Activated CD4-positive, alpha-beta T cell treated with anti-CD3 and anti-CD28 coated beads, Interleukin-10, Interleukin-2, amounts not matched to agents 100 ng/mL and 50 ng/mL, durations not matched to agents 16 hours and 8 hours (primary cell): Measurements from ENCODE around the gene TMEM72.

Experiments used
- DNase-seq: peaks from one replicate; pipeline ENCODE4 v3.0.0-alpha.2; 2020

Gene TMEM72

GRCh38 chr10:44969854-44970253 lies 58.7 kb downstream of the TMEM72 start:
- no peak for DNase-seq

DNA sequence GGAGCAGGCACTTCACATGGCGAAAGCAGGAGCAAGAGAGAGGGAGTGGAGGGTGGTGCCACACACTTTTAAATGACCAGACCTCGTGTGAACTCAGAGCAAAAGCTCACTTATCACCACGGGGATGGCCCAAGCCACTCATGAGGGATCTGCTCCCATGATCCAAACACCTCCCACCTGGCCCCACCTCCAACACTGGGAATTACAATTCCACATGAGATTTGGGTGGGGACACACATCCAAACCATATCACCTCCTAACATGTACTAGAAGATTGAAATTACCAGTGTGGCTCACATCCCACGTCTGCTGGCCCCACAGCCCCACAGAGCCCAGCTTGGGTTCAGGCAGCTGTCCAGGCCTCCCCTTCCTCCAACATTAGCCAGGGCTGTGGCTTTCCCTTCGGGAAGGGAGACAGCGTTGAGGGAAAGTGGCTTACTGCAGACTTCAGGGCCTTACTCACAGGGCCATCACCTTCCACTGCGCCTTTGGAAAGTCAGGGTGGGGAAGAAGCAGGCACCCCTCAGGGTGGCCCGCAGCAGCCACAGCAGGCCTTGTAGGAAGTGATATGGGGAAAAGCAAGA lies 59.8 kb downstream of the TMEM72 start:
- no peak for DNase-seq

GRCh38 chr10:44971434-44971833 lies 60.3 kb downstream of the TMEM72 start:
- no peak for DNase-seq

GRCh38 chr10:44971935-44972757 lies 61.0 kb downstream of the TMEM72 start:
- DNase-seq = no peak

DNA sequence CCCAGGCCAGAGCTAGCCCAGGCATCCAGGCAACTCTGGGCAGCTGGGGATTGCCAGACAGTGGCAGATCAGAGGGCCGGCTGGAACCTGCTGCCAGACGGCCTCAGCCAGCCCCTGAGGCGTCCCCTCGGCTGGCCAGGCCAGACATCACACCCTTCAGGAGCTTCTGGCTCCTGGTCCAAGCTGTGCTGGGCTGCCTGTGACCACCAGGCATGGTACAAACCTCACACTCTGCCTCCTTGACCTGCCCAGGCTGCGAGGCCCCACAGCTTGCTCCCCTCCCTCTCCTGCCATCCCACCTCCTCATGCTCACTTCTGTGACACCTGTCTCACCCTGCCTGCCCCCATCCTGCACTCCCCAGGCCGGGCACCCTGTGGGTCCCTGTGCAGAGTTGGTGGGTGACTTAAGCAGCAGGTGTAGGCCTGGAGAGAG lies 61.8 kb downstream of the TMEM72 start:
- DNase-seq = no peak

GRCh38 chr10:44973323-44974081 lies 62.4 kb downstream of the TMEM72 start:
- no peak for DNase-seq

- no peak for DNase-seq
Measured at GRCh38 chr10:44974082-44974627, 63.0 kb downstream of the TMEM72 start.

DNA sequence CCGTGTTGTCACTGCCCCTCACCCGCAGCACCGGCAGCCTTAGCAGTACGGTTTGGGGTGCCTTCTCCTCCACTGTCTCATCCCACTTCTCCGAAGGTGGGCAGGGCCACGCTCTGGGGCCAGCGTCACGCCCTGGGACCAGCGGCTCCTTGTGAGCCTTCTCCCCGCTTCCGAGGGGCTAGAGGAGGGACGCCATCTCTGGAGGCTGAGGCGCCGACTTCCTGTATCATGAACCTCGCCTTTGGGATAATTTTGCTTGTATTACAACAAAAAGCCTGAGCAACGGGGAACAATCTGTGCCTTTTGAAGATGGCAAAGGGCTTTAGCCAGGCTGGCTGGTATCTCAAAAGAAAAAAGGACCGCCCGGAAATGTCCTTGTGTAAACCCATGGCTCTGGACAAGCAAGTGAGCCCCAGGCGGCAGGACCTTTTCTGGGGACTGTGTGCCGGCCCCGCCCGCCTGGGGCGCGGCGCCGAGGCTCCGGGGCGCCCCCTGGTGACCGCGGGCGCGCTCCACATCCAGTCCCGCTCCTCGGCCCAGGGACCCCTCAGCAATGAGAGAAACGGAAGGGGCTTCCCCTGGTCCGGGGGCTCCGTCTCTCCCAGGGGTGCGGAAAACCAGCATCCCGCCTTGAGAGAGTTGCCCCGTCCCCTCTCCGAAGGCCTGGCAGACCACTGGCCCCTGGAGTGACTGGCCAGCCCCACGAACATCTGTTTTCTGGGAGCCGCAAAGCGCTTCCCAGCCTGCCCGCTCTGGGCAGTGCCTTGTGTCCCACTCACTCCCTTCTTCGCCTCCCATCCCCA lies 63.7 kb downstream of the TMEM72 start:
- DNase-seq = peak; percentile 73

GRCh38 chr10:44975431-44976331 lies 64.5 kb downstream of the TMEM72 start:
- no peak for DNase-seq

- no peak for DNase-seq
Measured at GRCh38 chr10:44976352-44977198, 65.4 kb downstream of the TMEM72 start.

- DNase-seq = no peak
Measured at GRCh38 chr10:44977287-44978212, 66.4 kb downstream of the TMEM72 start.

DNA sequence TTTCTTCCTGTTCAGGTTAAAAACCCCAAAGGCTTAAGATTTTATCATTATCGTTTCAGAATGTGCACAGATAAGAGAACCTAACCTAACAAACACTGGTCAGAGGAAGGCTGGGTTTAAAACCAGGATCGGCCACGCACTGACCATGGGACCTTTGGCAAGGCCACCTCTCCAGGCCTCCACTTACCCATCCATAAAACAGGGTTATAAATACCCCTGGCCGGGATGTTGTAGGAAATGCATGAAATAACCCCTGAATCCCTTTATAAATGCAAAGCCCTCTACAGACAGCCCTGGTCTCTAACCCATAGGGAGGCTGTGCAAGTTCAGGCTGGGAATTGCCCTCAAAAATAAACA lies 67.1 kb downstream of the TMEM72 start:
- no peak for DNase-seq

DNA sequence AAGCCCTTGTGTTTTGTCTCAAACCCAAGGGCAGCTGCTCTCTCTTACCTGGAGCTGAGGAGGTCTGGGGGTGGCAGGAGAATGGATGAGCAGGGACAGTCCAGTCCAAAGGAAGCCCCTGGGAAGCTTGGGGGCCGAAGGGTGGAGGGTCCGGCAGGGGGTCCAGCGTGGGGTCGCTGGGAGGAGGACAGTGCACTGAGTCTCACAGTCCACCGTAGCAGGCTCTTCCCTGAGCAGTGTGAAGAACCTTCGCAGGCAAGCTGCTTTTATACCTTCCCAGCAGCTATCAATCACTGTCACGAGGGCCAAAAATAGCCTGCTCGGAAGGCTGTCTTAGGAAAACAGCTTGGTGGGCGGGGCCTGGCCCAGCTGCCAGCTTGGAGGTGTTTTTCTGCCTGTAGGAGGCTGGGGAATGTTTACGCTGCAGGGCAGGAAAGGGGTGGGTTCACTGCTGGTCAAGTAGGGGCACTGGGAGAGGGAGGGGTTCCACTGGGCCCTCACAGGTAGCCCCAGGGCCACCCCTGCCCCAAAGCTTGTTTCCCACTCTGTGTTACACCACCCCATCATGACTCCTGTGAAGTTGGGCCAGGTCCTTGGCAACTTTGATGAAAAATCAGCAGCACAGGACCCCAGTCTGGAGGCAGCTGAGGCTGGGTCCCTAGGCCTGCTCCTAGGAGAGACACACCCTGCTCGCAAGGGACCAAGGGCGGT lies 67.6 kb downstream of the TMEM72 start, which contains the start of gene DEPP1:
DEPP1 (minus strand) TSS at position 240 of the 711 bp plus-strand sequence. CDS start 779 bp downstream, outside the sequence.
- no peak for DNase-seq

- DNase-seq = no peak
Measured at GRCh38 chr10:44979281-44980191, 68.4 kb downstream of the TMEM72 start.

DNA sequence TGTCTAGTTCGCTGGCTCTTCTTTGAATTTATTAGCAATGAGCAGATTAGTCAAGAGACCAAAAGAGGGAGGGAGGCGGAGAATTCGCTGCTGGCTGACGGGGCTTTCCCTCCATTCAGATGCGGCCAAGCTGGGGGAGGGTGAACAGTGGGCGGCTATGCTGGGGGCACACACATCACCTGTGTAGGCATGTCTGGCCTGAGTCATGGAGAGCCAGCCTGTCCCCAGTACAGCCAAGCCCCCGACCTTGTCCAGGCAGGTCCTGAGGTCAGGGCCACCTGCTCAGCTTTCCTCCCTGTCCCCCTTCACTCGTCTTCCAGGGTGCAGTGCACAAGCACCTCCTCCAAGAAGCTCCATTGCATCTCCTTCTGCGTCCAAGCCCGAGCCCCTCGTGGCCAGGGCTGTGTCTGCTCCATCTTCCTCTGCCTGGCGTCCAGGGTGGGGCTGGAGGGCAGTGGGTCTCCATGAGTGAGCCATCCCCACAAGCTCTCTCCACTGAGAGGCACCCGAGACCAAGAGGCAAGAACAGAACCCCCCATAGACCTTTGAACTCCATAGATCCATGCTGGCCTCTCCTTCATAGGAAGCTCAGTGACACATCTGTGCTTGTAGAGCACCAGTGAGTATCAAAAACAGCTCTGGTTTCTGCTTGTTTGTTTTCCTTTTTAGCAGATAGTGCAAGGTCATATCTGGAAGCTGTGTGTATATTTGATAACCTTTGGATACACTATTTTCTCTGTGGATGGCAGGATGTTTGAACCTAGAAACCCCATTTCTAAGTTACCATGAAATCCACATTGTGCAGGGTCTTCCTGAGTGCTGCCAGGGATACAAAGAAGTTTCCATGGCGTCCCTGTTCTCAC lies 69.4 kb downstream of the TMEM72 start:
- no peak for DNase-seq
